ENCODE data around the gene SRXN1.

Gene SRXN1

DNA sequence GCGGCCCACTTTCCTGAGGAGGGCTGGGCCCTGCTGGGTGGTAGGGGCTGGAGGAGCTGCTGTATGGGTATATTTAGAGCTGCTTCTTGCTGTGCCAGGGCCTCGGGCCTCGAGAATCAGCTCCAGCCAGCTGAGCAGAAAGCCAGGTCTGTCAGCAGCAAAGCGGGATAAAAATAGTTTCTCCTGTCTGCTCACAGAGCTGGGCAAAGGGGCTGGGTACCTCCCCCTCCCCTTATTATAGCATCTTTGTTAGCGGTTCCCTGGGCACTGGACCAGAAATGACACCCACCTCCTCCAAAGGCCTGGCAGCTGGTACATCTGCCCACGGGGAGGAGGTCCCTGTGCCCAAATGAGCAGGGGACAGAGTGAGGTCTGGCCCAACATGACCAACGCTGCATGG is 16.6 kb upstream of the SRXN1 start:
- Histone ChIP-seq H3K4me2 (ENCODE audit: insufficient read depth, low read length) (no peak overlapping the region), H3K27ac (ENCODE audit: low read length) (no peak overlapping the region)

GRCh38 chr20:668638-669037 is 15.6 kb upstream of the SRXN1 start:
- Histone ChIP-seq H3K9ac (ENCODE audit: low read depth, low read length) (no peak overlapping the region), H3K27ac (ENCODE audit: low read length) (no peak overlapping the region), H3K36me3 (ENCODE audit: insufficient read depth, low read length) (no peaks in the 10 kb centered on the region), H3K79me2 (ENCODE audit: insufficient read depth, low read length) (no peaks in the 10 kb centered on the region), H3K27me3 (ENCODE audit: insufficient read depth, low read length, poor library complexity) (peaks cover 32% of the 10 kb centered on the region), H3K4me1 (ENCODE audit: insufficient read depth, low read length) (no peaks in the 10 kb centered on the region), H3K9me3 (ENCODE audit: insufficient read depth, low read length, severe bottlenecking) (no peaks in the 10 kb centered on the region), H4K20me1 (ENCODE audit: insufficient read depth, low read length) (peaks cover 2% of the 10 kb centered on the region), H2AFZ (ENCODE audit: low read depth, low read length) (no peak overlapping the region), H3K4me3 (ENCODE audit: low read depth in 1 of 2, low read length in 2 of 2) (no peak overlapping the region), H3K4me2 (ENCODE audit: insufficient read depth, low read length) (no peak overlapping the region)
- TF ChIP-seq EZH2 (IDR thresholded peaks at IDR 0.05; ENCODE audit: borderline replicate concordance, low read depth, low read length, severe bottlenecking) (no peak), CTCF (IDR thresholded peaks at IDR 0.05; ENCODE audit: borderline replicate concordance, extremely low read depth, low read length, poor library complexity, severe bottlenecking) (no peak)
- DNase-seq (no peak), ATAC-seq (ENCODE audit: insufficient read depth, low read depth) (no peak)

More for the DNA sequence above, 16.6 kb upstream of the SRXN1 start:
- Histone ChIP-seq H3K36me3 (ENCODE audit: insufficient read depth, low read length) (no peaks in the 10 kb centered on the region), H3K4me1 (ENCODE audit: insufficient read depth, low read length) (no peaks in the 10 kb centered on the region), H3K27me3 (ENCODE audit: insufficient read depth, low read length, poor library complexity) (peaks cover 36% of the 10 kb centered on the region), H3K9me3 (ENCODE audit: insufficient read depth, low read length, severe bottlenecking) (no peaks in the 10 kb centered on the region), H3K79me2 (ENCODE audit: insufficient read depth, low read length) (no peaks in the 10 kb centered on the region), H2AFZ (ENCODE audit: low read depth, low read length) (no peak overlapping the region), H3K9ac (ENCODE audit: low read depth, low read length) (no peak overlapping the region), H3K4me3 (ENCODE audit: low read depth in 1 of 2, low read length in 2 of 2) (no peak overlapping the region), H4K20me1 (ENCODE audit: insufficient read depth, low read length) (peaks cover 2% of the 10 kb centered on the region)
- no peak for DNase-seq
- ATAC-seq (ENCODE audit: insufficient read depth, low read depth), result no peak
- no peak for TF ChIP-seq CTCF (IDR thresholded peaks at IDR 0.05; ENCODE audit: borderline replicate concordance, extremely low read depth, low read length, poor library complexity, severe bottlenecking)
- no peak for TF ChIP-seq EZH2 (IDR thresholded peaks at IDR 0.05; ENCODE audit: borderline replicate concordance, low read depth, low read length, severe bottlenecking)

DNA sequence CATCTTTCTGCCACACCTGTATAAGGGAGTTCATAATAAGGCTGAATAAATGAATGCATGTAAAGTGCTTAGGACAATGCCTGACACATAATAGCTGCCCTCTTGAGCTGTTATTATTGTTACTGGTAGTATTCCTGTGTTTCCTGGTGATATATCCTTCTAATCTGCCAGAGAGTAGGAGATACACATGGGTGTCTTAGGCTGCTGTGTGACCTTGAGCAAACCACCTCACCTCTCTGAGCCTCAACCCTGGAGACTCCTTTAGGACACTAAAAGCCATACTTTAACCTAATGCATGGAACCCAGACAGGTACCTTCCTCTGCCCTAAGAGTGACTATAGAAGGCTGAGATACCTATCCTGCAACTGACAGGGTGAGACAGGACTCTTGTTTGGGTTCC is 15.1 kb upstream of the SRXN1 start:
- H3K79me2 ChIP-seq (ENCODE audit: insufficient read depth, low read length), result no peaks in the 10 kb centered on the region
- H3K4me2 ChIP-seq (ENCODE audit: insufficient read depth, low read length), result no peak overlapping the region
- no peak overlapping the region for H2AFZ ChIP-seq (ENCODE audit: low read depth, low read length)
- no peaks in the 10 kb centered on the region; the same call in none of the 2 replicates for H4K20me1 ChIP-seq (ENCODE audit: insufficient read depth, low read length)
- H3K36me3 ChIP-seq (ENCODE audit: insufficient read depth, low read length), result no peaks in the 10 kb centered on the region
- ATAC-seq (ENCODE audit: insufficient read depth, low read depth) (no peak), DNase-seq (no peak)
- H3K27me3 ChIP-seq (ENCODE audit: insufficient read depth, low read length, poor library complexity), result peaks cover 27% of the 10 kb centered on the region
- no peak overlapping the region for H3K9ac ChIP-seq (ENCODE audit: low read depth, low read length)
- H3K4me3 ChIP-seq (ENCODE audit: low read depth in 1 of 2, low read length in 2 of 2), result no peak overlapping the region
- no peak overlapping the region for H3K27ac ChIP-seq (ENCODE audit: low read length)
- H3K4me1 ChIP-seq (ENCODE audit: insufficient read depth, low read length), result no peaks in the 10 kb centered on the region
- no peak for TF ChIP-seq EZH2 (IDR thresholded peaks at IDR 0.05; ENCODE audit: borderline replicate concordance, low read depth, low read length, severe bottlenecking)
- TF ChIP-seq CTCF (IDR thresholded peaks at IDR 0.05; ENCODE audit: borderline replicate concordance, extremely low read depth, low read length, poor library complexity, severe bottlenecking), result no peak
- no peaks in the 10 kb centered on the region for H3K9me3 ChIP-seq (ENCODE audit: insufficient read depth, low read length, severe bottlenecking)
